Measurements from ENCODE around the gene SNX24.

Gene SNX24

DNA sequence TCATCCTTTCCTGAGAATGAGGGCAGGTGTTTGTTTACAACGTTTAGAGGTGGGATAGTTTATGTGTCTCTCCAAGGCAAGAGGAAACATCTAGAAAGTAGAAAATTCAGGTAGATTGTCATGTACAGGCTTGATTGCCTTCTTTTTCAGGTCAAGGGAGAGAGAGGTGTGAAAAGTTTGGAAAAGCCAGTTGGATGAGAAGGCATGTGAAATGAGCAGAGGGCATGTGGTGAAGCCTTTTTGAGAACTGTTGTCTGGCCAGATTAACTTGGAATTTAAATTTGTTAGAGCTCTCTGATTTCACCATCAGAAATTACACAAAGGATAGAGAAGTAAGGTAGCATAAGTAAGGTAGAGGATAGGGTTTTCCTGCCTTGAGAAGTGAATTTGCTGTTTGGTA is 74.6 kb downstream of the SNX24 start:
- DNase-seq (ENCODE audit: low read depth): no peak
- in situ Hi-C loops (cut with HindIII; ENCODE audit: low sequenced_read_pairs): no loop called here
- no peak overlapping the region for H3K4me3 ChIP-seq (ENCODE audit: low read depth, low read length)
- TF ChIP-seq, protein P1, sequence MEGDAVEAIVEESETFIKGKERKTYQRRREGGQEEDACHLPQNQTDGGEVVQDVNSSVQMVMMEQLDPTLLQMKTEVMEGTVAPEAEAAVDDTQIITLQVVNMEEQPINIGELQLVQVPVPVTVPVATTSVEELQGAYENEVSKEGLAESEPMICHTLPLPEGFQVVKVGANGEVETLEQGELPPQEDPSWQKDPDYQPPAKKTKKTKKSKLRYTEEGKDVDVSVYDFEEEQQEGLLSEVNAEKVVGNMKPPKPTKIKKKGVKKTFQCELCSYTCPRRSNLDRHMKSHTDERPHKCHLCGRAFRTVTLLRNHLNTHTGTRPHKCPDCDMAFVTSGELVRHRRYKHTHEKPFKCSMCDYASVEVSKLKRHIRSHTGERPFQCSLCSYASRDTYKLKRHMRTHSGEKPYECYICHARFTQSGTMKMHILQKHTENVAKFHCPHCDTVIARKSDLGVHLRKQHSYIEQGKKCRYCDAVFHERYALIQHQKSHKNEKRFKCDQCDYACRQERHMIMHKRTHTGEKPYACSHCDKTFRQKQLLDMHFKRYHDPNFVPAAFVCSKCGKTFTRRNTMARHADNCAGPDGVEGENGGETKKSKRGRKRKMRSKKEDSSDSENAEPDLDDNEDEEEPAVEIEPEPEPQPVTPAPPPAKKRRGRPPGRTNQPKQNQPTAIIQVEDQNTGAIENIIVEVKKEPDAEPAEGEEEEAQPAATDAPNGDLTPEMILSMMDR (IDR thresholded peaks at IDR 0.05; ENCODE audit: low read depth, low read length, missing control alignments): no peak

DNA sequence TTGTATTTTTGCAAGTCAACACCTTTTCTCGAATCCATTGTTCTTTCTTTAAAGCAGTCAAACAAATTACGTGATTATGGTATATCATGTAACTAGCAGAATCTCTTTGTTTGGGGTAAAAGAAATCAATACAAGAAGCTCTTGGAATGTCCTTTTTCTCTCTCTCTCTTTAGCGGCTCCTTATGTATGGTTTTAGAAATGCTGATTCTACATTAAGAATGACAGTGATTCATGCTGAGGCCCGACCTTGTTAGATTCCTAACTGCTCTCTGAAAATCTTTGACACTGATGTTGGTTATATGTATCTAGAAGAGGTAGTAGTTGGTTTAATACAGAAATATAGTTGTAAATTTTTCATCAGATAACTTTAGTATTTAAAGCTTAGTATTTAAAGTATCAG is 76.4 kb downstream of the SNX24 start:
- H3K4me3 ChIP-seq (ENCODE audit: low read depth, low read length): no peak overlapping the region
- DNase-seq (ENCODE audit: low read depth): no peak
- in situ Hi-C loops (cut with HindIII; ENCODE audit: low sequenced_read_pairs): no loop called here

DNA sequence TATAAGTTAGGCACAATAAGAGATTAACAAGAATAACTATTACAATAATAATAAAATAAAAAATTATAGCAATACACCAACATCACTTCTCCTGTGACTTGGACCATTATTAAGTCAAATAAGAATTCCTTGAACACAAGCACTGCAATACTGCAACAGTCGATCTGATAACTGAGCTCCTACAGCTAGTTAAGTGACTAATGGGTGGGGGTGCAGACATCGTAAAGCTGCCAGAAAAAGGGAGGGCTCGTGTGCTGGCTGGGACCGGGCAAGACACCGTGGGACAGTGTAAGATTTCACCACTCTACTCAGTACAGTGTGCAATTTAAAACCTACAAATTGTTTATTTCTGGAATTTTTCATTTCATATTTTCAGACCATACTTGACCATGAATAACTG is 78.8 kb downstream of the SNX24 start:
- DNase-seq (ENCODE audit: low read depth): no peak

More for the DNA sequence above, 76.4 kb downstream of the SNX24 start:
- TF ChIP-seq, protein P1 (IDR thresholded peaks at IDR 0.05; ENCODE audit: low read depth, low read length, missing control alignments): no peak

DNA sequence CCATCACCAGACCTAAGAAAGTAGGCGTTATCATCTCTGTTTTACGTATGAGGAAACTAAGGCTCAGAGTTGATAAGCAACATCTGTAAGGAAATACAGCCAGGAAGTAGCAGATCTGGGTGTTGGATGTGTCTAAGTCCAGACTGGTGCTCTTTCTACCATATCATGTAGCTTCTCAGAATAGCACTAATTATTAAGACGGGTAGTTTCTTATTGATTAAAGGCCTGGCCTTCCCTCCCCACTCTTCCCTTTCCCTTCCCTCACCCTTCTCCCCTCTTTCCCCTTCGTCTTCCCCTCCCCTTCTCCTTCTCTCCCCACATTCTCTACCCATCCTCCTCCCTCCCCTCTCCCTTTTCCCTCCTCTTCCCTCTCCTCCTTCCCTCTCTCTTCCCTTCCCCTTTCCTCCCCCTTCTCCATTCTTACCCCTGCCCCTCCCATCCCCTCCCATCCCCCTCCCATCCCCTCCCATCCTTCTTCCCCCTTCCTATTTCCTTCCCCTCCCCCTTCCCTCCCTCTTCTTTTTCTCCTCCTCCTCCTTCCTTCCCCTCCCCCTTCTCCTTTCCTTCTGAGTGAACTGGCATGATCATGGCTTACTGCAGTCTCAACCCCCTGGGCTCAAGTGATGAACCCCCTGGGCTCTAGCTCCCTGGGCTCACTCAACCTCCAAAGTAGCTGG is 79.4 kb downstream of the SNX24 start:
- DNase-seq (ENCODE audit: low read depth): no peak
- in situ Hi-C loops (cut with HindIII; ENCODE audit: low sequenced_read_pairs): no loop called here
- no peak overlapping the region for H3K4me3 ChIP-seq (ENCODE audit: low read depth, low read length)
- TF ChIP-seq, protein P1 (IDR thresholded peaks at IDR 0.05; ENCODE audit: low read depth, low read length, missing control alignments): no peak

More for the DNA sequence above, 78.8 kb downstream of the SNX24 start:
- in situ Hi-C loops (cut with HindIII; ENCODE audit: low sequenced_read_pairs): no loop called here
- TF ChIP-seq, protein P1 (IDR thresholded peaks at IDR 0.05; ENCODE audit: low read depth, low read length, missing control alignments): no peak
- no peak overlapping the region for H3K4me3 ChIP-seq (ENCODE audit: low read depth, low read length)

DNA sequence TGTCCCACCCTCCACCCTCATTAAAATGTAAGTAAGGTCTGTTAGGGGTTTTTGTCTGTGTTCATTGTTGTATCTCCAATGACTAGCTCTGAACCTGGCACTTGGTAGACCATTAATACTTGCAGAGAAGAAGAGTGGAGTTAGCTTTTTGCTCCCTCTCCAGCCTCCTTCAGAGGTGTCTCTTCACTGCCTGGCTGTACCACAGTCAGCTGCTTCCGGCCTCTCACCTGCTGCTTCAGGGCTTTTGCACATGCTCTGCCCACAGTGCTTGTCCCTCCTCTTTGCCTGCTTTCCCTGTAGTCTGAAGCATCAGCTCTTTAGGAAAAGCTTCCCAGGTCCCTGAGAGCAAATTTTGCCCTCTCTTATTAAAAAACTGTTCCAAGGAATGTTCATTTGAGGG is 83.6 kb downstream of the SNX24 start:
- in situ Hi-C loops (cut with HindIII; ENCODE audit: low sequenced_read_pairs): no loop called here
- TF ChIP-seq, protein P1 (IDR thresholded peaks at IDR 0.05; ENCODE audit: low read depth, low read length, missing control alignments): no peak
- H3K4me3 ChIP-seq (ENCODE audit: low read depth, low read length): no peak overlapping the region
- no peak for DNase-seq (ENCODE audit: low read depth)

DNA sequence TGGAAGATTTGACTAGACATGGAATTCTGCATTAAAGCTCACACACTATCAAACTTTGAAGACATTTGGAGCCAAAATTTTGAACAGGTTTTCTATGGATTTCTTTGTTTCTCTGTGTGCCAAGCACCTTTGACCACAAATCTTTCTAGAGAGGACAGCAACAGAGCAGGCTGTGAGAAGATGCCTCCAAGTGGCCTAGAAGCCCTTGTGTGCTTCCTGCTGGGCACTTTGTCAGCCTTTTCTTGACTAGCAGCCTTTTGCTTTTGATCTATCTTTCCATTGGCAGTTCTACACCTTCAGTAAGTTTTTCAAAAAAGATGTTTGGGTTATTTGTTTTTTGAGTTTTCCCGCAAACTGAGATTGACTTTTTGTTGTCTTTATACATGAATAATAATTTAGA is 84.6 kb downstream of the SNX24 start:
- TF ChIP-seq, protein P1 (IDR thresholded peaks at IDR 0.05; ENCODE audit: low read depth, low read length, missing control alignments): no peak
- in situ Hi-C loops (cut with HindIII; ENCODE audit: low sequenced_read_pairs): no loop called here
- H3K4me3 ChIP-seq (ENCODE audit: low read depth, low read length): no peak overlapping the region
- no peak for DNase-seq (ENCODE audit: low read depth)

All from astrocyte of the cerebellum (primary cell).